Testis (tissue), 3 donors: ENCODE results near the gene FAT2. TPM values are rescaled to one million over a fixed set of nuclear protein-coding genes. Genes with fewer than 3 reads are reported as not detected.

ENCODE experiments used
- DNase-seq: peaks from one replicate; pipeline ENCODE4 v3.0.0-alpha.2; 2019
- H3K27ac ChIP-seq, 2 donors: fragments of 200-600 bp; sonication (generic); one replicate each; pipeline ENCODE4 v1.5.1; 2019
- H3K27me3 ChIP-seq: fragments of 200-600 bp; sonication (generic); one replicate; pipeline ENCODE4 v1.5.1; 2019
- H3K36me3 ChIP-seq: fragments of 200-600 bp; sonication (generic); one replicate; pipeline ENCODE4 v1.5.1; 2017; ENCODE audit warnings: low read depth; ENCODE audit errors: missing control alignments
- H3K4me1 ChIP-seq: fragments of 200-600 bp; sonication (generic); one replicate; pipeline ENCODE4 v1.5.1; 2019
- H3K4me3 ChIP-seq, 2 donors: fragments of 200-600 bp; sonication (generic); one replicate each; pipeline ENCODE4 v1.5.1; 2017 to 2019
- H3K9me3 ChIP-seq: fragments of 200-600 bp; sonication (generic); one replicate; pipeline ENCODE4 v1.5.1; 2017
- CTCF ChIP-seq, 3 experiments: fragments of 450-650 bp in 2 of 3; fragments of 200-600 bp in 1 of 3; sonication (generic) in 1 of 3; IDR thresholded peaks; one replicate each; pipeline ENCODE4 v1.5.1; 2016 to 2019; ENCODE audit warnings: antibody characterized with exemption in 3 of 3, mild to moderate bottlenecking in 2 of 3, moderate library complexity in 1 of 3
- POLR2A ChIP-seq: fragments of 450-650 bp; IDR thresholded peaks from one replicate; pipeline ENCODE4 v1.6.1; 2017; ENCODE audit warnings: antibody characterized with exemption, mild to moderate bottlenecking, moderate library complexity
- WGBS, 2 donors: methylation state at CpG; one replicate each; pipeline ENCODE4 v1.1.5; 2018; 5-methylcytosine and 5-hydroxymethylcytosine counted together
- intact Hi-C: fragments of 100-400 bp; cut with DNase I; formaldehyde crosslinking; loops from one replicate; pipeline ENCODE4 v1.15.1; 2023; ENCODE audit warnings: low total_unique reads
- polyA plus RNA-seq: library from polyadenylated mRNA; stranded (reverse); fragments of 350-450 nt; fragmentation: Illumina TruSeq; extraction: RNeasy Lipid Tissue Mini Kit (QIAGEN cat#74804); gene quantifications from one replicate; pipeline ENCODE4 v1.2.3, GENCODE V29; 2014; ENCODE audit warnings: low read depth, low replicate concordance; ENCODE audit not compliant: insufficient read depth
- total RNA-seq, 2 donors: library from RNA; depleted of rRNA; stranded (reverse); fragments of >200 nt; gene quantifications; one replicate each; pipeline ENCODE4 v1.2.3, GENCODE V29; 2016

Gene FAT2
- total and polyA plus RNA-seq, 3 donors from 2014 or later: 10.3 to 21.8 (median 18.0) TPM

GRCh38 chr5:151615431-151615830, 24.3 kb upstream of the FAT2 start:
- Histone ChIP-seq H3K4me3 (no peak overlapping the region), H3K4me1 (no peaks in the 10 kb centered on the region), H3K9me3 (no peaks in the 10 kb centered on the region), H3K27ac (no peak overlapping the region), H3K36me3 (no peaks in the 10 kb centered on the region), H3K27me3 (no peaks in the 10 kb centered on the region)
- TF ChIP-seq CTCF (IDR thresholded peaks at IDR 0.05): no peak
- TF ChIP-seq POLR2A: no peak
- DNase-seq: no peak
- intact Hi-C loops: no loop called here
- 88 to 91% methylated on average over 3 to 4 of the region's 4 CpGs for WGBS, 2 donors

GRCh38 chr5:151614565-151614964, 23.4 kb upstream of the FAT2 start:
- H3K27me3 ChIP-seq: no peaks in the 10 kb centered on the region
- no peak for DNase-seq
- no peak overlapping the region for H3K4me3 ChIP-seq
- H3K4me1 ChIP-seq: no peaks in the 10 kb centered on the region
- intact Hi-C loops: no loop called here
- no peak overlapping the region for H3K27ac ChIP-seq
- no peaks in the 10 kb centered on the region for H3K36me3 ChIP-seq
- 66 to 81% methylated on average over 7 of the region's 7 CpGs for WGBS, 2 donors
- TF ChIP-seq POLR2A (no peak), CTCF (IDR thresholded peaks at IDR 0.05) (no peak)
- H3K9me3 ChIP-seq: no peaks in the 10 kb centered on the region

GRCh38 chr5:151612689-151613427, 21.7 kb upstream of the FAT2 start:
- Histone ChIP-seq H3K9me3 (no peaks in the 10 kb centered on the region), H3K27ac (no peak overlapping the region), H3K27me3 (no peaks in the 10 kb centered on the region), H3K4me1 (no peaks in the 10 kb centered on the region), H3K4me3 (no peak overlapping the region), H3K36me3 (no peaks in the 10 kb centered on the region)
- DNase-seq: no peak
- no peak for TF ChIP-seq POLR2A
- no peak for TF ChIP-seq CTCF (IDR thresholded peaks at IDR 0.05)
- intact Hi-C loops: no loop called here
- WGBS, 2 donors: 46 to 58% methylated on average over 7 to 8 of the region's 8 CpGs

GRCh38 chr5:151611127-151611775, 20.1 kb upstream of the FAT2 start:
- TF ChIP-seq POLR2A: no peak
- no peak for TF ChIP-seq CTCF (IDR thresholded peaks at IDR 0.05)
- 95 to 97% methylated on average over 5 to 8 of the region's 8 CpGs for WGBS, 2 donors
- Histone ChIP-seq H3K27me3 (no peaks in the 10 kb centered on the region), H3K27ac (no peak overlapping the region), H3K4me3 (no peak overlapping the region), H3K4me1 (no peaks in the 10 kb centered on the region), H3K9me3 (no peaks in the 10 kb centered on the region), H3K36me3 (no peaks in the 10 kb centered on the region)
- intact Hi-C loops: no loop called here
- DNase-seq: no peak
